Activated CD8-positive, alpha-beta T cell treated with anti-CD3 and anti-CD28 coated beads for 36 hours (primary cell): ENCODE results near the gene RPP25L. TPM values are rescaled to one million over a fixed set of nuclear protein-coding genes. Genes with fewer than 3 reads are reported as not detected.

Experiments used
- ATAC-seq: fragments of 200-7000 bp; cut with Tn5 transposase; one replicate; pipeline ENCODE4 v1.10.0; 2021; ENCODE audit warnings: mild to moderate bottlenecking, moderate library complexity
- CTCF ChIA-PET: fragments of 350-600 bp; sonication (Branson Sonifier 250); formaldehyde crosslinking; loops from one replicate; lab custom pipeline; 2021; ENCODE audit warnings: antibody characterized with exemption; lab: Charles Lee
- POLR2A ChIA-PET: fragments of 350-600 bp; sonication (Branson Sonifier 250); formaldehyde crosslinking; loops from one replicate; lab custom pipeline; 2021; ENCODE audit warnings: antibody characterized with exemption; lab: Charles Lee
- DNase-seq: peaks from one replicate; pipeline ENCODE4 v3.0.0-alpha.2; 2020
- H3K27ac Mint-ChIP-seq: one replicate; pipeline ENCODE4 v1.8.0; 2021; ENCODE audit warnings: mild to moderate bottlenecking, mixed read lengths
- H3K27me3 Mint-ChIP-seq: one replicate; pipeline ENCODE4 v1.8.0; 2021; ENCODE audit warnings: mixed read lengths
- H3K36me3 Mint-ChIP-seq: one replicate; pipeline ENCODE4 v1.8.0; 2021; ENCODE audit warnings: low read depth, mixed read lengths
- H3K4me1 Mint-ChIP-seq: one replicate; pipeline ENCODE4 v1.8.0; 2021; ENCODE audit warnings: low read depth, mixed read lengths
- H3K4me3 Mint-ChIP-seq: one replicate; pipeline ENCODE4 v1.8.0; 2021; ENCODE audit warnings: mild to moderate bottlenecking, moderate library complexity, mixed read lengths
- H3K9me3 Mint-ChIP-seq: one replicate; pipeline ENCODE4 v1.8.0; 2021; ENCODE audit warnings: mixed read lengths
- intact Hi-C: fragments of 100-400 bp; cut with micrococcal nuclease; formaldehyde crosslinking; loops from one replicate; pipeline ENCODE4 v1.10.0; 2022
- total RNA-seq, 2 experiments: library from RNA; stranded (reverse); gene quantifications; one replicate each; pipeline ENCODE4 v1.2.3, GENCODE V29; 2021
- TF ChIP-seq, protein P1 (sequence below): fragments of 200-600 bp; IDR thresholded peaks from one replicate; pipeline ENCODE4 v1.8.0; 2022; ENCODE audit warnings: antibody characterized with exemption, mild to moderate bottlenecking

The RPP25L gene
- total RNA-seq, 2 experiments from 2014 or later: 37.9 to 38.7 TPM

DNA sequence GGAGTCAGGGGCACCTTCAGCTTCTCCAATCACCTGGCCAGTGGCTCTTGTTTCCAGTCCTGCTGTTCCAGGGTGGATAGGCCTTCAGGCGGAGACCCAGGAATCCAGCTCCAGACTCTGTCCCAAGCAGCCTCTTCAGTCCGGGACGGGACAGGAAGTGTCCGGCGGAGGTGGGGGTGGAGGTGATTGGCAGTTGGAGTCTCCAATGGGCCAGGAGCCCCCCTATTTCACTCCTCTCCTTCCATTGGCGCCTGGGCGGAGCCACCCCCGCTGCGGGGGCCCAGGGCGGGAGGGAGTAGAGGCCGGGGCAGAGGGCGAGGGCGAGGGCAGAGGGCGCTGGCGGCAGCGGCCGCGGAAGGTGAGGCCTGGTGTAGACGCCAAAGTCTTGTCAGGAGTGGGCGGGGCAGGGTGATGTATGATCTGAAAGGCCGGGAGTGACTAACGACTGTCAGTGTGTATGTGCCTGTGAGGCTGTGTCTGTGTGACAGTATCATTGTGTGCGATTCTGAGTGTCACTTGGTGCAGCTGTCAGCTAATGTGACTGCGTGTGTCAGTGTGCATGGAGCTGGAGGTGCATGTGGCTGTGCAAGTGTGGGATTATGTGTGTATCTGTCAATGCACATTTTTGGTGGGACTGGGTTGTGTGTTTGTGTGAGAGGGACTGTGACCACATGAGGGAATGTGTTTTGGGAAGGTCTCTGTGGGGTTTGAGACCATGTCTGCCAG is 40.1 kb upstream of the RPP25L start, which contains the start of gene IL11RA:
Gene IL11RA (plus strand): TSS at position 310 of the 726 bp plus-strand sequence. CDS start 3,033 bp downstream, outside the sequence.
- Mint-ChIP-seq H3K27me3 (no peaks in the 10 kb centered on the region), H3K9me3 (no peaks in the 10 kb centered on the region), H3K4me1 (peaks cover 28% of the 10 kb centered on the region), H3K4me3 (no peak within 1 kb of the TSS), H3K27ac (peak within 1 kb of the TSS; percentile 70), H3K36me3 (peaks cover 28% of the 10 kb centered on the region)
- ChIA-PET CTCF (interaction anchor here (1.1 to 10.0 kb wide), 4 partner anchors 11 to 60 kb away, joined by 3 to 133 read pairs (median 4); partner anchors contain the start of gene SIGMAR1), POLR2A (interaction anchor here (1.4 to 2.3 kb wide), 3 partner anchors 8 to 14 kb away, joined by 3 to 8 read pairs (median 4); partner anchors contain the start of genes CCL27 and SIGMAR1)
- TF ChIP-seq, protein P1, sequence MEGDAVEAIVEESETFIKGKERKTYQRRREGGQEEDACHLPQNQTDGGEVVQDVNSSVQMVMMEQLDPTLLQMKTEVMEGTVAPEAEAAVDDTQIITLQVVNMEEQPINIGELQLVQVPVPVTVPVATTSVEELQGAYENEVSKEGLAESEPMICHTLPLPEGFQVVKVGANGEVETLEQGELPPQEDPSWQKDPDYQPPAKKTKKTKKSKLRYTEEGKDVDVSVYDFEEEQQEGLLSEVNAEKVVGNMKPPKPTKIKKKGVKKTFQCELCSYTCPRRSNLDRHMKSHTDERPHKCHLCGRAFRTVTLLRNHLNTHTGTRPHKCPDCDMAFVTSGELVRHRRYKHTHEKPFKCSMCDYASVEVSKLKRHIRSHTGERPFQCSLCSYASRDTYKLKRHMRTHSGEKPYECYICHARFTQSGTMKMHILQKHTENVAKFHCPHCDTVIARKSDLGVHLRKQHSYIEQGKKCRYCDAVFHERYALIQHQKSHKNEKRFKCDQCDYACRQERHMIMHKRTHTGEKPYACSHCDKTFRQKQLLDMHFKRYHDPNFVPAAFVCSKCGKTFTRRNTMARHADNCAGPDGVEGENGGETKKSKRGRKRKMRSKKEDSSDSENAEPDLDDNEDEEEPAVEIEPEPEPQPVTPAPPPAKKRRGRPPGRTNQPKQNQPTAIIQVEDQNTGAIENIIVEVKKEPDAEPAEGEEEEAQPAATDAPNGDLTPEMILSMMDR: no peak
- DNase-seq: peak; percentile 79
- peak; percentile 90 for ATAC-seq
- intact Hi-C loops: no loop called here

DNA sequence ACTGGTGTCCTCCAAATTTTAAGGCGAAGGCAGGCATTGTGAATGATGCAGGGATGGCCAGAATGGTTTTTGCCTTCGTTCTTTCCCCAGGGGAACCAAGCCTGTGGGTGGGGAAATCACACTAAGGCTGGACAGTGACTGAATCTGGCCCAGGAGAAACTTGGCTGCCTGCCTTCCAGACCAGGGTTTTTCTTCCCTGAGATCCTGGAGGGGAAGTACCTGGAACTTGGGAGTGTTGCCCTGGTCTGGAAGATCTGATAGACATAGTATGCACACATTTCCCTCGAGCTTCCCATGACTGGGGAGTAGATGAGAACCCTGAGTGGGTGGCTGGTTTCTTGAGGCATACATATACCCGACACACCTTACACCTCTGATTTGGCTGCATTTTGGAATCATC is 39.4 kb upstream of the RPP25L start:
- no peak for ATAC-seq
- intact Hi-C loops: no loop called here

DNA sequence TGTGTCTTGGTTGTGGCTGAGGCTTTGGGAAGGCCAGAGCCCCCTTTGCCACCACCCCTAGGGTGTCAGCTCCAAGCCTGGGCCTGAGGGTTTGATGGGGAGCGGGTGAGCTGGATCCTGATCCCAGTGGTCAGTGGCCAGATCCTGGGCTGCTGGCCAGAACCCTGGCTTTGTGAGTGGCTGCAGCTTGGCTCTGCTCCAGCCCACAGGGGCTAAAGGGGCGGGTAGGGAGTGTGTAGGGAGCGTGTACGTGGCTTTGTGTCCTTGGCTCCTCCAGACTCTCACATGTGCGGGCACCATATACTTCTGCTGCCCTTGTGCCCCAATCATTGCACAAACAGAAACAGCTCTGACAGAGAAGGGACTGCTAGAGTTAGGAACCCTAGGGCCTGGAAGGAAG is 38.9 kb upstream of the RPP25L start:
- Mint-ChIP-seq H3K27ac (no peak overlapping the region), H3K27me3 (no peaks in the 10 kb centered on the region), H3K4me1 (peaks cover 35% of the 10 kb centered on the region), H3K36me3 (peaks cover 28% of the 10 kb centered on the region), H3K4me3 (no peak overlapping the region), H3K9me3 (no peaks in the 10 kb centered on the region)
- ChIA-PET CTCF (interaction anchor here (0.7 to 10.0 kb wide), 3 partner anchors 13 to 52 kb away, joined by 3 to 133 read pairs (median 54); partner anchors contain the start of genes CCL27 and SIGMAR1), POLR2A (interaction anchor here (0.7 to 2.3 kb wide), 3 partner anchors 10 to 412 kb away, joined by 3 to 8 read pairs (median 4); partner anchors contain the start of gene SIGMAR1)
- ATAC-seq: no peak
- intact Hi-C loops: no loop called here
- DNase-seq: no peak
- TF ChIP-seq, protein P1: no peak

More for the DNA sequence above, 39.4 kb upstream of the RPP25L start:
- no peak overlapping the region for H3K27ac Mint-ChIP-seq
- H3K9me3 Mint-ChIP-seq: no peaks in the 10 kb centered on the region
- DNase-seq: no peak
- peaks cover 30% of the 10 kb centered on the region for H3K4me1 Mint-ChIP-seq
- ChIA-PET POLR2A (interaction anchor here (1.4 to 2.3 kb wide), 2 partner anchors 9 to 13 kb away, joined by 3 to 8 read pairs; partner anchors contain the start of gene SIGMAR1), CTCF (interaction anchor here (0.7 to 10.0 kb wide), 2 partner anchors 16 to 51 kb away, joined by 3 to 133 read pairs; partner anchors contain the start of gene SIGMAR1)
- H3K27me3 Mint-ChIP-seq: no peaks in the 10 kb centered on the region
- H3K36me3 Mint-ChIP-seq: peaks cover 28% of the 10 kb centered on the region
- TF ChIP-seq, protein P1: no peak
- no peak overlapping the region for H3K4me3 Mint-ChIP-seq

DNA sequence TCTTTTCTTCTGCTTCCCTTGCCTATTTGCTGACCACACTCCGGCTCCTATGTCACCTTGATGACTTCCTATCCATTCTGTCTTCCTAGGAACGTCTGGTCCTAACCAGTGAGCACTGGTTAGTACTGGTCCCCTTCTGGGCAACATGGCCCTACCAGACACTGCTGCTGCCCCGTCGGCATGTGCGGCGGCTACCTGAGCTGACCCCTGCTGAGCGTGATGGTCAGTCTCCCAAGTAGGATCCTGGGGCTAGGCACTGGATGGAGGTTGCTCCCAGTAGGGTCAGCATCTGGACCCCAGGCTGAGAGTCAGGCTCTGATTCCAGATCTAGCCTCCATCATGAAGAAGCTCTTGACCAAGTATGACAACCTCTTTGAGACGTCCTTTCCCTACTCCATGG is 36.8 kb upstream of the RPP25L start:
- DNase-seq (no peak), ATAC-seq (no peak)
- POLR2A ChIA-PET: interaction anchor here (3.8 to 4.2 kb wide), 2 partner anchors 11 to 13 kb away, joined by 34 to 63 read pairs; partner anchors contain the start of genes CCL27 and SIGMAR1
- Mint-ChIP-seq H3K4me1 (peaks cover 36% of the 10 kb centered on the region), H3K36me3 (peaks cover 28% of the 10 kb centered on the region), H3K27ac (no peak overlapping the region), H3K27me3 (no peaks in the 10 kb centered on the region), H3K4me3 (peak overlapping the region; percentile 80), H3K9me3 (no peaks in the 10 kb centered on the region)
- intact Hi-C loops: no loop called here
- TF ChIP-seq, protein P1: no peak
- CTCF ChIA-PET: interaction anchor here (1.0 to 10.0 kb wide), 4 partner anchors 14 to 54 kb away, joined by 3 to 133 read pairs (median 29); partner anchors contain the start of genes CCL27 and SIGMAR1
